SK-N-SH treated with all-trans-retinoic acid at 6 μM for 48 hours (cell line): ENCODE measurements around the gene LY86.

Source experiments
- ESRRG ChIP-seq: fragments of 250-450 bp; sonication (Bioruptor Pico); IDR thresholded peaks from 2 replicates; pipeline ENCODE4 v1.6.1; 2021; ENCODE audit warnings: mild to moderate bottlenecking
- RARB ChIP-seq: fragments of 250-450 bp; sonication (Bioruptor Pico); IDR thresholded peaks from 2 replicates; pipeline ENCODE4 v1.8.0; 2021; ENCODE audit warnings: mild to moderate bottlenecking, moderate library complexity
- SNAI2 ChIP-seq: fragments of 250-450 bp; sonication (Bioruptor Pico); IDR thresholded peaks from 2 replicates; pipeline ENCODE4 v1.5.0; 2020; ENCODE audit warnings: mild to moderate bottlenecking, moderate library complexity
- ZC3H10 ChIP-seq: fragments of 250-450 bp; sonication (Bioruptor Pico); IDR thresholded peaks from 2 replicates; pipeline ENCODE4 v1.5.1; 2021; ENCODE audit warnings: mild to moderate bottlenecking, moderate library complexity
- ZFP3 ChIP-seq: fragments of 250-450 bp; sonication (Bioruptor Pico); IDR thresholded peaks from 2 replicates; pipeline ENCODE4 v1.5.0; 2020; ENCODE audit warnings: mild to moderate bottlenecking, moderate library complexity
- TF ChIP-seq, protein P1 (sequence below): fragments of 250-450 bp; sonication (Bioruptor Pico); IDR thresholded peaks from 2 replicates; pipeline ENCODE4 v1.8.0; 2020; ENCODE audit warnings: mild to moderate bottlenecking, moderate library complexity, borderline replicate concordance

DNA sequence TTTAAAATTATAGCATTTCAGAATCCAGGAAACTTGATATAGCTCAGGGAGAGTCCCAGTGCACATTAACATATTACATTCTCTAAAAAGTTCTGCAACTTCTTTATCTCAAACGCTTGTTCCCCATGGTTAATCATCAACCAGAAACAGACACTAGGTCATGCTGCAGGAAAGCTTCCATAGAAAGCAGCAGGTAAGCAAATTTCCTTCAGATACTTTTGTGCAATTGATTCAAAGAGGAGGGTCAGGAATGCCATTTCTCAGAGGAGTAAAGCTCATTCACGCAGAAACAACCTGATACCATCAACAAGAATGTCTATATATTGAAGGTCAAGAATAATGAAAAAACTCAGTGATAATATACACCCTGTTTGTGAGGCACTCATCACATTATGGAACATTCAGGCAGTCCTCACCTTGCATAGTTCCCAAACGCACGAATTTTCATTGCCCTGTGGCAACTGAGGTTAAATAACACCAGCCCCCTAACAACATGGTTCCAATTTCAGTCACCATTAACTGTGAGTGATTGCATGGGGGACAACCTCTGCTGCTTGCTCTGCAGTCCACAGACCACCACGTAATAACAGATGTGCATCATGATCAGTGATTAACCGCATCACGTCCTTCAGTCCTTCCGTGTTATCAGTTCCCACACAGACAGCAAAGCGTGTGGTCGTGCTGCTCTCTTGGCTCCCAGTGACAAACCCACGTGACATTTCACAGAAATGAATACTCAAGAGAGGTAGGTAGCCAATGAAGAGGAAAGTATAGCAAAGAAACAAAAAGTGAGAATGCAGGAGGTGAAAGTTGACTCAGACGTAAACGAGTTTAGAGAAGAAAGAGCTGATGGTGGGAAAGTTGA is 95.7 kb downstream of the LY86 start:
- TF ChIP-seq, protein P1, sequence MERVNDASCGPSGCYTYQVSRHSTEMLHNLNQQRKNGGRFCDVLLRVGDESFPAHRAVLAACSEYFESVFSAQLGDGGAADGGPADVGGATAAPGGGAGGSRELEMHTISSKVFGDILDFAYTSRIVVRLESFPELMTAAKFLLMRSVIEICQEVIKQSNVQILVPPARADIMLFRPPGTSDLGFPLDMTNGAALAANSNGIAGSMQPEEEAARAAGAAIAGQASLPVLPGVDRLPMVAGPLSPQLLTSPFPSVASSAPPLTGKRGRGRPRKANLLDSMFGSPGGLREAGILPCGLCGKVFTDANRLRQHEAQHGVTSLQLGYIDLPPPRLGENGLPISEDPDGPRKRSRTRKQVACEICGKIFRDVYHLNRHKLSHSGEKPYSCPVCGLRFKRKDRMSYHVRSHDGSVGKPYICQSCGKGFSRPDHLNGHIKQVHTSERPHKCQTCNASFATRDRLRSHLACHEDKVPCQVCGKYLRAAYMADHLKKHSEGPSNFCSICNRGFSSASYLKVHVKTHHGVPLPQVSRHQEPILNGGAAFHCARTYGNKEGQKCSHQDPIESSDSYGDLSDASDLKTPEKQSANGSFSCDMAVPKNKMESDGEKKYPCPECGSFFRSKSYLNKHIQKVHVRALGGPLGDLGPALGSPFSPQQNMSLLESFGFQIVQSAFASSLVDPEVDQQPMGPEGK (CRISPR knock-in tag) = no peak
- TF ChIP-seq SNAI2 (CRISPR knock-in tag) (no peak), ZFP3 (CRISPR knock-in tag) (no peak), ZC3H10 (CRISPR knock-in tag) (no peak), RARB (CRISPR knock-in tag) (no peak), ESRRG (CRISPR knock-in tag) (no peak)
